ENCODE data around the gene REX1BD. TPM values are rescaled to one million over a fixed set of nuclear protein-coding genes. Genes with fewer than 3 reads are reported as not detected.
"Not testable (repeated sequence)": the region's sequence is repeated elsewhere in the genome, so short reads cannot be mapped to it uniquely, and the experiment has no call there.

REX1BD gene
- total and polyA plus RNA-seq, 2 donors, result 18.9 to 103 TPM

- 72% methylated on average over 40 of the region's 40 CpGs for WGBS
- no peak overlapping the region for H3K4me3 ChIP-seq (ENCODE audit: low read depth, low read length)
- DNase-seq (ENCODE audit: extremely low spot score), result no peak
- H3K36me3 ChIP-seq (ENCODE audit: insufficient read depth), result no peaks in the 10 kb centered on the region
- H3K27ac ChIP-seq (ENCODE audit: low read depth), result no peak overlapping the region
- H3K4me1 ChIP-seq (ENCODE audit: insufficient read depth), result peaks cover 3% of the 10 kb centered on the region
Measured at GRCh38 chr19:18590273-18591272, 2.0 kb downstream of the REX1BD start.

- H3K4me3 ChIP-seq (ENCODE audit: low read depth, low read length), result no peak overlapping the region
- peaks cover 3% of the 10 kb centered on the region for H3K4me1 ChIP-seq (ENCODE audit: insufficient read depth)
- H3K27ac ChIP-seq (ENCODE audit: low read depth), result no peak overlapping the region
- H3K36me3 ChIP-seq (ENCODE audit: insufficient read depth), result no peaks in the 10 kb centered on the region
- WGBS, result 88% methylated on average over 22 of the region's 22 CpGs
- DNase-seq (ENCODE audit: extremely low spot score), result no peak
Measured at GRCh38 chr19:18591735-18592385, 3.3 kb downstream of the REX1BD start.

DNA sequence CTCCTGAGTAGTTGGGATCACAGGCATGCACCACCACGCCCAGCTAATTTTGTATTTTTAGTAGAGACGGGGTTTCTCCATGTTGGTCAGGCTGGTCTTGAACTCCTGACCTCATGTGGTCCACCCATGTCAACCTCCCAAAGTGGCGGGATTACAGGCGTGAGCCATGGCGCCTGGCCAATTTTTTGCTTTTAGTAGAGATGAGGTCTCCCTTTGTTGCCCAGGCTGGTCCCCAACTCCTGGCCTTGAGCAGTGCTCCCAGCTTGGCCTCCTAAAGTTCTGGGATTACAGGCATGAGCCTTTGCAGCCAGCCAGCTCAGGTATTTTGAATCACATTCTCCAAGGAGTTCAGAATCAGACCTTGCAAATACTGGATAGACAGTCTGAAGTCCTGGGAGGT, 4.1 kb downstream of the REX1BD start:
- not testable (repeated sequence) for H3K36me3 ChIP-seq (ENCODE audit: insufficient read depth); H3K4me3 ChIP-seq (ENCODE audit: low read depth, low read length); DNase-seq (ENCODE audit: extremely low spot score); H3K27ac ChIP-seq (ENCODE audit: low read depth); H3K4me1 ChIP-seq (ENCODE audit: insufficient read depth)
- WGBS, result 81% methylated on average over 5 of the region's 5 CpGs

- no peak for DNase-seq (ENCODE audit: extremely low spot score)
- Histone ChIP-seq H3K36me3 (ENCODE audit: insufficient read depth) (no peaks in the 10 kb centered on the region), H3K4me3 (ENCODE audit: low read depth, low read length) (no peak overlapping the region), H3K4me1 (ENCODE audit: insufficient read depth) (peaks cover 3% of the 10 kb centered on the region), H3K27ac (ENCODE audit: low read depth) (no peak overlapping the region)
- whole genome bisulfite sequencing, result 32% methylated on average over 25 of the region's 25 CpGs
Measured at GRCh38 chr19:18593367-18594095, 4.9 kb downstream of the REX1BD start.

GRCh38 chr19:18594096-18594823, 5.7 kb downstream of the REX1BD start:
- 1% methylated on average over 54 of the region's 54 CpGs for WGBS
- DNase-seq (ENCODE audit: extremely low spot score), result no peak
- Histone ChIP-seq H3K27ac (ENCODE audit: low read depth) (no peak overlapping the region), H3K4me3 (ENCODE audit: low read depth, low read length) (no peak overlapping the region), H3K4me1 (ENCODE audit: insufficient read depth) (peaks cover 3% of the 10 kb centered on the region), H3K36me3 (ENCODE audit: insufficient read depth) (no peaks in the 10 kb centered on the region)

- no peak for DNase-seq (ENCODE audit: extremely low spot score)
- WGBS, result 13% methylated on average over 26 of the region's 26 CpGs
- Histone ChIP-seq H3K36me3 (ENCODE audit: insufficient read depth) (no peaks in the 10 kb centered on the region), H3K27ac (ENCODE audit: low read depth) (no peak overlapping the region), H3K4me1 (ENCODE audit: insufficient read depth) (peaks cover 3% of the 10 kb centered on the region), H3K4me3 (ENCODE audit: low read depth, low read length) (no peak overlapping the region)
Measured at GRCh38 chr19:18594824-18595373, 6.3 kb downstream of the REX1BD start.

DNA sequence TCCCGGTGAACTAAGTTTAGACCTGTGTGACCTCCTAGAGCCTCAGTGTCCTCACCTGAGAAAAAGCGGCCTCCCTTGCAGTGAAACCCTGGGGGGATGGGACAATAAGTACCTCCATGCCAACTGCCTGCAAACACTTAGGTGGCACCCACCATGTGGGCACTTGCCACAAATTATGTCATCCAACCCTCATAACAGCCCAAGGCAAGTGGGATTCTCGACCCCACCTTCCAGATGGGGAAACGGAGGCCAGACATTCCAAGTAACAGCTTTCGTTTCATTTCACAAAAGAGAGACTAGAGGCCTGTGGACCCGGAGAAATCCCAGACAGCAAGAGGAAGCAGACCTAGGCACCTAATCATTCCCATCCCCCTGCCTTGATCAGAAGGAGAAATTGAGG, 6.9 kb downstream of the REX1BD start:
- H3K27ac ChIP-seq (ENCODE audit: low read depth), result no peak overlapping the region
- DNase-seq (ENCODE audit: extremely low spot score), result no peak
- H3K36me3 ChIP-seq (ENCODE audit: insufficient read depth), result no peaks in the 10 kb centered on the region
- 73% methylated on average over 6 of the region's 6 CpGs for WGBS
- no peak overlapping the region for H3K4me3 ChIP-seq (ENCODE audit: low read depth, low read length)
- H3K4me1 ChIP-seq (ENCODE audit: insufficient read depth), result peaks cover 3% of the 10 kb centered on the region

GRCh38 chr19:18596752-18597157, 8.2 kb downstream of the REX1BD start:
- H3K4me3 ChIP-seq (ENCODE audit: low read depth, low read length), result no peak overlapping the region
- no peak for DNase-seq (ENCODE audit: extremely low spot score)
- WGBS, result 13% methylated on average over 21 of the region's 21 CpGs
- peaks cover 3% of the 10 kb centered on the region for H3K4me1 ChIP-seq (ENCODE audit: insufficient read depth)
- H3K27ac ChIP-seq (ENCODE audit: low read depth), result no peak overlapping the region
- H3K36me3 ChIP-seq (ENCODE audit: insufficient read depth), result no peaks in the 10 kb centered on the region

GRCh38 chr19:18597809-18598660, 9.4 kb downstream of the REX1BD start:
- Histone ChIP-seq H3K36me3 (ENCODE audit: insufficient read depth) (no peaks in the 10 kb centered on the region), H3K4me3 (ENCODE audit: low read depth, low read length) (no peak overlapping the region), H3K27ac (ENCODE audit: low read depth) (no peak overlapping the region), H3K4me1 (ENCODE audit: insufficient read depth) (peaks cover 3% of the 10 kb centered on the region)
- no peak for DNase-seq (ENCODE audit: extremely low spot score)
- 38% methylated on average over 25 of the region's 25 CpGs for WGBS

DNA sequence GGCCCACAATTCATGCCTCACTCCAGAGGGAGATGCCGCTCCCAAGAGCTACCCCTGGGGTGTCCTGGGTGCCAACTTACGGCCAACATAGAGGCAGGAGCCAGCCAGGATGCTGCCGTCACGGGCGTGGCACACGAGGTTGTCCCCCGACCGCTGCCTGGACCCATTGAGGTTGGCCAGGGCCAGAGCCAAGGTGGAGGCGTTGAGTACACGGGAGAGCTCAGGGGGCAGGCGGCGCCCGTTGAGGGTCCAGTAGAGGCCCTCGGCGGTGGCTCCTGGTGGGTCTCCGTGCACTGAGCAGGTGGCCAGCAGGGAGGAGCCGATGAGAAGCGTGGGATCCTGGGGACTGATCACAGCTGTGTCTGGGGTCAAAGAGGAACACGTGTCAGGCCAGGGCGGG, 10.9 kb downstream of the REX1BD start:
- H3K4me3 ChIP-seq (ENCODE audit: low read depth, low read length), result no peak overlapping the region
- H3K4me1 ChIP-seq (ENCODE audit: insufficient read depth), result no peaks in the 10 kb centered on the region
- no peak for DNase-seq (ENCODE audit: extremely low spot score)
- WGBS, result 88% methylated on average over 20 of the region's 20 CpGs
- H3K27ac ChIP-seq (ENCODE audit: low read depth), result no peak overlapping the region
- no peaks in the 10 kb centered on the region for H3K36me3 ChIP-seq (ENCODE audit: insufficient read depth)

GRCh38 chr19:18600692-18601397, 12.2 kb downstream of the REX1BD start:
- not testable (repeated sequence) for H3K4me1 ChIP-seq (ENCODE audit: insufficient read depth); H3K4me3 ChIP-seq (ENCODE audit: low read depth, low read length); H3K27ac ChIP-seq (ENCODE audit: low read depth); H3K36me3 ChIP-seq (ENCODE audit: insufficient read depth); DNase-seq (ENCODE audit: extremely low spot score)
- WGBS, result 92% methylated on average over 15 of the region's 15 CpGs

DNA sequence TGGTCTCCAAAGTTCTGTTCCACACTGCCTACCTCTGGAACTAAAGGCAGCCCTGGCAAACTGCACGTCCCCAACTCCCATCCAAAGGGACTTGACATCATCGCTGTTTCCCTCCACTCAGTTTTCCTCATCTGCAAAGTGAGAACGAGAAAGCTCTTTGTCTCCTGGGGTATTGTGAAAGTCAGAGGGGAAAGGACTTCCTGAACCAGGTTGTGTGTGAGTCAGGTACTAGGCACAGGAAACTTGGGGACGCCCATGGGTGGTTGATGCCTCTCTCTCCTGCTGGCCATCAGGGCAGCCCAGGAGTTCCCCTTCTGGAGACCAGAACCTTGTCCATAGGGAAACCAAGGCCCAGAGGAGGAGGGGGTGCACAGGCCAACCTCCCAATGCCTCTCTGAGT, 13.3 kb downstream of the REX1BD start:
- 89% methylated on average over 4 of the region's 4 CpGs for WGBS
- no peaks in the 10 kb centered on the region for H3K4me1 ChIP-seq (ENCODE audit: insufficient read depth)
- H3K4me3 ChIP-seq (ENCODE audit: low read depth, low read length), result no peak overlapping the region
- H3K27ac ChIP-seq (ENCODE audit: low read depth), result no peak overlapping the region
- no peaks in the 10 kb centered on the region for H3K36me3 ChIP-seq (ENCODE audit: insufficient read depth)
- DNase-seq (ENCODE audit: extremely low spot score), result no peak

Measured in urinary bladder (tissue), 4 donors.